Activated T-cell treated with anti-CD3 and anti-CD28 coated beads for 1 hour (primary cell): ENCODE measurements around the gene ITGB3BP.
"Not testable (repeated sequence)": the region's sequence is repeated elsewhere in the genome, so short reads cannot be mapped to it uniquely, and the experiment has no call there.

Source experiments
- DNase-seq: peaks from one replicate; pipeline ENCODE4 v3.0.0-alpha.2; 2020; ENCODE audit warnings: low read depth

Gene ITGB3BP, protein sequence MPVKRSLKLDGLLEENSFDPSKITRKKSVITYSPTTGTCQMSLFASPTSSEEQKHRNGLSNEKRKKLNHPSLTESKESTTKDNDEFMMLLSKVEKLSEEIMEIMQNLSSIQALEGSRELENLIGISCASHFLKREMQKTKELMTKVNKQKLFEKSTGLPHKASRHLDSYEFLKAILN

DNA sequence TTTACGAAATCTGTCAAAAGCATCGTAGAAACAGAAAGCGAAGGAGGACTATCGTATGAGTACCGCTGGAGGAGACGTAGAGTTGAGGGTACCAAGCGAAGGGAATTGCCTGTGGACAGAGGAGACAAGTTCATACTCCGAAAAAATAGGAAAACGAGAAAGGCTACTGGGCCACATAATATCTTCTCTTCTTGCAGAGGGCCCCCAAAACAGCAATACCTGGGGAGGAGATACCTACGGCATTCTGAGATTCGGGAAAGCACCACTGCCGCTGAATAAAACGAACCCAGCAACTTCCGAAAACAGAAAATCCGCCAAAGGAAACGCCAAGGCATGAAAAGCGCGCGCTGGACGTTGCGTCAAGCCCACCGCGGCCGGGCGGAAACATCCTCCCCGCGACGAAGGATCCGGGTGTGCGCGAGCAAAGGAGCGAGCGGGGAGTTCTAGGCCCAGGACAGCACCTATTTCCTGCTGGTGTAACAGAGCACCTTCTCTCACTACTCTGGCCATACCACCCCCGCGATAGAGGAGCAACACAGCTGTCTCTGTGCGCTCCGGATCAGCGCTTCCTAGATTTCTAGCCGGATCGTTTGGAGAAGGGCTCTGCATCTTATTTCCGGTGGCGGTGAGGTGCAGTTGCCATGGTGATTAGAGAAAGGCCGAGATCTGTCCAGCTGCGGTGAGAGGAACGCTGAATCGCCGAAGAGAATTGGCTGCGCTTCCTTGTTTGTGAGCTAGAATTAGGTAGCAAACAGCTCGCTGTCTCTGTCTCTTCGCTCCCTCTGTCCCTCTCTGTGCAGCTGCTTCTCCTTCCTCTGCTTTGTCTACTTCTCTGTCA lies at the start of gene ITGB3BP, which contains the start of gene EFCAB7:
Gene ITGB3BP, minus strand, starts transcription at position 335 of the 838 bp plus-strand sequence. Its CDS starts 92 bp downstream, at position 243.
Gene EFCAB7, plus strand, starts transcription at position 635 of the 838 bp plus-strand sequence. CDS start 2,048 bp downstream, outside the sequence.
- peak; percentile 73 for DNase-seq

GRCh38 chr1:63572686-63573085 lies 49.7 kb upstream of the ITGB3BP start:
- not testable (repeated sequence) for DNase-seq

DNA sequence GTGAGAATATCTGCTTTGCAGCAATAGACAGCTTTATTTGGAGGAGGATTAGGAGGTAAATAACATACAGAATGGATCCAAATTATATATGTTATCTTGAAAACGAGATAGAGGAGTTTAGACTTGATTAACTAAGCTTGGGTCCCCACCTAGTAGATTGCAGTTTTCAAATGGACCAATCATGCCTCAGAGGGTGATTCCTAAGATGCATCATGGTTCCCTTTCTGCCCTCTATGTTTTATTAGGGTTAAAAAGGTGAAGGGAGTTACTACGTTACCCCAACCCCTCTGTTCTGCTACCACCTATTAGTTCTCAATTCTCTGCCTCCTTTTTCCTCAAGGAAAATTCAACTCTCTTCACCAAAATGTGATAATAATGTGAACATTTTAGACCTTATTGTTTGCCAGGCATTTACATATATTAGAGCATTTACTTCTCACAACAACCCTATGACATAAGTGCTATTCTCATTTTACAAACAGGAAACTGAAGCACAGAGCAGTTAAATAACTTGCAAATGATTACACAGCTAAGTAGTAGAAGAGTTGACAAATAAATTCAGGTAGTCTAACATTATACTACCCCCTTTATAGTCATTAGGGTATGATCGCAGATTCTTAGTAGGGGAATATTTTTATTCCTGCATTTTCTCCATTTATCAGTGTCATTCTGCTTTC lies 46.8 kb upstream of the ITGB3BP start:
- no peak for DNase-seq

DNA sequence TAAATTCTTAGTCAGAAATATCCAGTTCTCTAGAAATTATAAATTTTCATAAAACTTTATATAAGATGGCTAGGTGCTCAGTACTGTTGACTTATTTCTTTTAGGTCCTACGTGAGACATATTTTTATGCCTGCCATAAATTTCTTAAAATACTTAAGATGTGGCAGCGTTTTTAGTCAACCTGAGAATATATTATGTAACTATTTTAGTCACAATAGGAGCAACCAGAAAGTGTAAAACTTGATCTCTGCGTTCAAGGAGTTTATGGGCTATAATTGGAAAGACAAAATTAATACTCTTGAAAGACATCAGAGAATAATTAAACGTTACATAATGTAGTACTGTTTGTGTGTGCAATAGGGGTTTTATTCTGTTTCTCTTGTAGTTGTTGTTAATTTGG lies 46.0 kb upstream of the ITGB3BP start:
- no peak for DNase-seq

DNA sequence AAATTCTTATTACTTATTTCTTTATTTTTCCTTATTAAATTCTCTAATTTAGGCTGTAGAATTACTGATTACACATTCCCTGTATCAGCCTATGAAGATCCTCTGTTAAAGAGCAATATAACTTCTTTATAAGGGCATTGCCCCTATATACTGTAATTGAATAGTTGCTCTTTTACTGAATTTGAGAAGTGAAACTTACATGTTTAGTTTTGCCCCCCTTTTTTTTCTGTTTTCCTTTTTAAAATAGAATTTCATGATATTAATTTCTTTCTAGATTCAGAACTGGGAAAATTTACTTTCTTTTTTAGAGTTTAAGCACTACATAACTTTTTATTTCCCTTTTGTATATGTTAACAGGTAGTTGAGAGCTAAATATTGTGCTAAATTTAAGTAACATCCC lies 40.7 kb upstream of the ITGB3BP start:
- DNase-seq, result no peak

DNA sequence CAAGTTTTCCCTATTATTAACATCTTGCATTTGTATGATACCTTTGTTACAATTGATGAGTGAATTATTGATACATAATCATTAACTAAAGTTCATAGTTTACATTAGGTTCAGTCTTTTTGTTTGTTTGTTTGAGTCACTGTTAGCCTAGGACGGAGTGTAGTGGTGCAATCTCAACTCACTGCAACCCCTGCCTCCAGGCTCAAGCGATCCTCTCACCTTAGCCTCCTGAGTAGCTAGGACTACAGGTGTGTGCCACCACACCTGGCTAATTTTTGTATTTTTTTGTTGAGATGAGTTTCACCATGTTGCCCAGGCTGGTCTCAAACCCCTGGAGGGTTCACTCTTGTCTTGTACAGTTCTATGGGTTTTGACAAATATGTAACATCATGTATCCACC lies 36.3 kb upstream of the ITGB3BP start:
- DNase-seq, result no peak

DNA sequence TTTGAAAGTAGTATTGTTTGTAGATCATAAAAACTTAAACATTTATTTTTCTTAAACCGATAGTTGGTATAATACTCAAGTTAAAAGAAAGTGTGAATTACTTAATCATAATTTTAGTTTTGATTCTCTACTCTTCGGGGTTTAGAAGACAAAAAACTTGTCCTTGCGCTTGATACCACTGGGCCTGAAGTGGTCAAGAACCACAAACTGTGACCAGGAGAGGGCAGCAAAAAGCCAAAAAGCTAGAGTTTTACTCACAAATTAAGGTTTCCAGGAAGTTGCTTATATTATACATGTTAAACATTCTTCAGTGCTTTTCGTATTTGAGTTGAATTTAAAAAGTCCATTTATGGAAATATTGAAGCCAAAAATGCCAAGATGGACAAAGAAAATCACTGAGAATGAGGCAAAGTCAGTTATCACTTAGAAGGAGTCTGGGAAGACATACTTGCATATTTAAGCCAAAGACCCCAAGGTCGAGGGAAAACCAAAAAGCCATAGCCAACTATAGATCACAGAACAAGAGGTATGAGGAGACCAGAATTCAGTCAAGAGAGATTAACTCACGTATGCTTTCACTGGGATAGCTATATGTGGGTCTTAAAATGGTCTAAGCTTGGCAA lies 34.5 kb upstream of the ITGB3BP start:
- no peak for DNase-seq

DNA sequence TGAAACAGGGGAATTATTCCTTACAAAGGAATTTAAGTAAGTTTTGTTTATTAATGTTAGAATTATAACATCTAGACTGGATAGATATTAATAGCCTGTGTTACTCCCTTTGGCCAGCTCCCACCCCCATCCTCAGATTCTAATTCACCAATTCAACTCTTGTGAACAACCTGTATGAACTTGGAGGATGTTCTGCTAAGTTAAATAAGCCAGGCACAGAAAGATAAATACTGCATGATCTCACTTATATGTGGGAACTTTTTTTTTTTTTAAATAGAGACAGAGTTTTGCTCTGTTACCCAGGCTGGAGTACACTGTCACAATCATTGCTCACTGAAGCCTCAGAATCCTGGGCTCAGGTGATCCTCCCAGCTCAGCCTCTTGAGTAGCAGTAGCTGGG lies 32.5 kb upstream of the ITGB3BP start:
- no peak for DNase-seq

- no peak for DNase-seq
Observed at GRCh38 chr1:63548877-63549276, 25.9 kb upstream of the ITGB3BP start.

DNA sequence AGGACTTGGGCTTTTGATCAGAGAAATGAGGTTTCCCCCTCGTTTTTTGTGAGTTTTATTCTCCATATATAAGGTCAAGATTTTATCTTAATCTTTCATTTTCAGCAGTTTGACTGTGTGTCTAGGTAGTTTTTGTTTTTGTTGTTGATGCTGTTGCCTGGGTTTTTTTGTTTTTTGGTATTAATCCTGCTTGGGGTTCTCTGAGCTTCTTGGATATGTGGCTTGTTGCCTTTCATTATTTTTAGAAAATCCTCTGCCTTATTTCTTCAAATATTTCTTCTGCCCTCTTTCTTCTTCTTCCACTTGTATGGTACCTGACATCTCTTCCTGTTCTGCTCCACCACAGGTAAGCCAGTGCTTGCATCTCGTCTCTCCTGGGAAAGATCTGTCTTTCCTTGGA lies 25.3 kb upstream of the ITGB3BP start:
- DNase-seq, result no peak

DNA sequence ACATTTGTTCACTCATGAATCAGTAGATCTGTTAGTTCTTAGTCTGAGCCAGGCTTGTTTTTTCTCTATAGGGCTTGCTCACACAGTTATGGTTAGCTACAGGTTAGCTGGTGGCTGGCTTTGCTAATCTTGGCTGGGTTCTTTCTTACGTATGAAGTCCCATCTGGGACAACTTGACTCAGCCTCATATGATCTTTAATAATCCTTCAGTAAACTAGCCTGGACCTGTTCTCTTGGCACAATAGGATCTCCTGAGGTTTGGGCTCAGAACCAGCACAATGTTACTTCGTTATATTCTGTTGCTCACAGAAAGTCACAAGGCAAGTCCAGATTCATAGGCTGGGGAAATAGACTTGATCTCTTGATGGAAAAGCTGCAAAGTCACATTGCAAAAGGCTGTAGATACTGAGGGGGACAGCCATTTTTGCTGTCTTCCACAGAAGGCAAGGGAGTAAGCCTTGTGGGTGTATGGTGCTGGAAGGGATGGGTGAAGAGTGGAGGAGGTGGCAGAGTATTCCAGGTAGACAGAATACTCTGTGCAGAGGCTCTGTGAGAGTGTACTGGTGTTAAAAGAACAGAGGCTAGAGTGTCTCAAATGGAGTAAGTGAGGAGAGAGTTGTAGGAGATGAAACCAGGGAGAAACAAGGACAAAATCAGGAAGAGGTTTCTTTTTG lies 24.7 kb upstream of the ITGB3BP start:
- no peak for DNase-seq

- no peak for DNase-seq
Observed at GRCh38 chr1:63545780-63546179, 22.8 kb upstream of the ITGB3BP start.

DNA sequence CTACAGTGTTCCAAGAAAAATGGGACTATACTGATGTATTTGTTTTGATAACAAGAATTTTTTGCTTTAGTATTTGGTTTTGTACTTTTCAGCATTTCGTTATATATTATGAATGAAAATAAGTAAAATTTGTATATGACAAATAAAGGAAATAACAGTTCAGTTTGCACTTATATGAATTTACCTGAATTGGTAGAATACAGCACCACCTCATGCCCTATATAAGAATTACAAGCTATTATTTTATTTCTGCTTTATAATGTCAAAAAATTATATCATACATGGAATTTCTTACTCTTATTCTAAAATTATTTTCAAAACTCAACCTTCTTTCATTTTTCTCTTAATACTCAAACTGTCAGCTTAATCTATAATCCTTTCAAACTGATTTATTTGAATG lies 14.9 kb upstream of the ITGB3BP start:
- DNase-seq, result no peak

GRCh38 chr1:63537006-63537405 lies 14.0 kb upstream of the ITGB3BP start:
- DNase-seq, result no peak

DNA sequence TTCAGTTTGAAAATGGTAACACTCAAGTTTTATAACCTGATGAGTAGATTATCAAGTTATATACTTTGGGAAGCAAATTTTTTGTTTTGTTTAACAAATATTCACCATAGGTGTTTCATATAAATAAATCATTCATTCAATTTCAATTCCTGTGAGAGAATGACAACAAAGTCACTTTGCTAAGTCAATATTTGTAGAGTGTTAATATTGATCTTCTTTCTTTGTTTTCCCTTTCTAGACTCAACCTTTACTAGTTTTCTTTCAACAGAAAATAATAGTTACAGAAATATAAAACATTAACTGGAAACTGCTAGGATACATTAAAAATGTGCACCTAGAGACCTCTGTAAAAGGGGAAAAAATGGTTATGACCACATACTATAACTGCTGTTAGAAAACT lies 11.4 kb upstream of the ITGB3BP start:
- DNase-seq, result no peak

- DNase-seq, result no peak
Observed at GRCh38 chr1:63533931-63534330, 10.9 kb upstream of the ITGB3BP start.

DNA sequence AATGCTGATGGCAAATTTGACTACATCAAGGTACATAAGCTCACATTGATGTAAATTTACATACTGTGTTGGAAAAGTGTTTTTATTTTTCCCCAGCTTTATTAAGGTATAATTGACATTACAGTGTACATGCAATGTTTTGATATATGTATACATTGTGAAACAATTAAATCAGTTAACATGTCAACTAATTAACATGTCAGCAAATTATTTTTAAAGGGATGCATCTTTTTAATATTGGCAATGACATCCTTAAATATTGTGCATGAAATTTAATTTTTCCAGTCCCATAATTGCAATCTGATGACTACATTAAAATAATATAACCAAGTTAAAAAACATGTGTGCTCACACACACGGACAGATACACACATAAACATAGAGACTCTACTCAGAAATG lies 9.7 kb upstream of the ITGB3BP start:
- no peak for DNase-seq

GRCh38 chr1:63524201-63524600 lies 1.2 kb upstream of the ITGB3BP start:
- DNase-seq, result no peak

- no peak for DNase-seq
Observed at GRCh38 chr1:63523738-63524137, 713 bp upstream of the ITGB3BP start.

DNA sequence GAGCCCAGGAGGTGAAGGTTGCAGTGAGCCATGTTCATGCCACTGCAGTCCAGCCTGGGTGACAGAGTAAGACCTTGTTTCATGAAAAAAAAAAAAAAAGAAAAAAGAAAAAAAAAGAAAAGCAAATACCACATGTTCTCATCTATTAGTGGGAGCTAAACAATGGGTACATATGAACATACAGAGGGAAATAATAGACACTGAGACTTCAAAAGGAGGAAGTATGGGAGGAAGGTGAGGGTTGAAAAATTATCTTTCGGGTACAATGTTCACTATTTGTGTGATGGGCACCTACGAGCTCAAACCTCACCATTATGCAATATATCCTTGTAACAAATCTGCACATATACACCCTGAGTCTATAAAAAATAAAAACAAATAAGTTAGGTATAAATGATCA lies 6.4 kb downstream of the ITGB3BP start:
- DNase-seq, result no peak

- DNase-seq, result no peak
Observed at GRCh38 chr1:63512584-63512983, 10.4 kb downstream of the ITGB3BP start.

DNA sequence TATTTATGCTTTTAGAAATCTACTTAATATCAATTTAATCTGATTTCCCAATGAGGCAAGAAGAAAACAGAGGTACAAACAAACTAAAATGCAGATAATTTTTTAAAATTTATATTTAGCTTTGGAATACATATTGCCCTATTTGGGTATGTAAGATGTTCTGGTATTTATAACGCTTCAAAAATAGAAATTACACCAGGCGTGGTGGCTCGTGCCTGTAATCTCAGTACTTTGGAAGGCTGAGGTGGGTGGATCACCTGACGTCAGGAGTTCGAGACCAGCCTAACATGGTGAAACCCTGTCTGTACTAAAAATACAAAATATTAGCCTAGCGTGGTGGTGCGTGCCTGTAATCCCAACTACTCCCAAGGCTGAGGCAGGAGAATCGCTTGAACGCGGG lies 13.3 kb downstream of the ITGB3BP start:
- DNase-seq, result no peak
